Neutrophil (primary cell): ENCODE data around the gene IER3IP1.

ENCODE experiments used
- H3K27ac ChIP-seq: fragments of 200-600 bp; sonication (generic); 2 replicates; pipeline ENCODE4 v1.5.1; 2016; ENCODE audit warnings: mild to moderate bottlenecking, moderate library complexity
- H3K27me3 ChIP-seq: fragments of 200-600 bp; sonication (generic); 2 replicates; pipeline ENCODE4 v1.6.0; 2016; ENCODE audit warnings: mild to moderate bottlenecking
- H3K36me3 ChIP-seq: fragments of 200-600 bp; sonication (generic); 2 replicates; pipeline ENCODE4 v1.5.1; 2017
- H3K4me1 ChIP-seq, 2 experiments: fragments of 200-600 bp in 1 of 2; sonication (generic) in 1 of 2; 1 replicate in 1 of 2; 2 replicates in 1 of 2; pipeline versions ENCODE4 v1.5.1 to v1.6.1; 2013 to 2016; ENCODE audit warnings: low read depth in 1 of 2, low read length in 1 of 2, mild to moderate bottlenecking in 1 of 2, moderate library complexity in 1 of 2; ENCODE audit not compliant: control insufficient read depth in 1 of 2, insufficient read depth in 1 of 2
- H3K4me3 ChIP-seq, 2 experiments: fragments of 200-600 bp in 1 of 2; sonication (generic) in 1 of 2; 1 replicate in 1 of 2; 2 replicates in 1 of 2; pipeline ENCODE4 v1.5.1; 2013 to 2016; ENCODE audit warnings: low read depth in 1 of 2, low read length in 1 of 2, mild to moderate bottlenecking in 1 of 2, moderate library complexity in 1 of 2
- H3K9me3 ChIP-seq: fragments of 200-600 bp; sonication (generic); 2 replicates; pipeline ENCODE4 v1.5.1; 2016
- TF ChIP-seq, protein P1 (sequence below): fragments of 200-600 bp; sonication (generic); IDR thresholded peaks from 2 replicates; pipeline ENCODE4 v1.5.1; 2016; ENCODE audit warnings: antibody characterized with exemption

IER3IP1 gene, protein sequence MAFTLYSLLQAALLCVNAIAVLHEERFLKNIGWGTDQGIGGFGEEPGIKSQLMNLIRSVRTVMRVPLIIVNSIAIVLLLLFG

DNA sequence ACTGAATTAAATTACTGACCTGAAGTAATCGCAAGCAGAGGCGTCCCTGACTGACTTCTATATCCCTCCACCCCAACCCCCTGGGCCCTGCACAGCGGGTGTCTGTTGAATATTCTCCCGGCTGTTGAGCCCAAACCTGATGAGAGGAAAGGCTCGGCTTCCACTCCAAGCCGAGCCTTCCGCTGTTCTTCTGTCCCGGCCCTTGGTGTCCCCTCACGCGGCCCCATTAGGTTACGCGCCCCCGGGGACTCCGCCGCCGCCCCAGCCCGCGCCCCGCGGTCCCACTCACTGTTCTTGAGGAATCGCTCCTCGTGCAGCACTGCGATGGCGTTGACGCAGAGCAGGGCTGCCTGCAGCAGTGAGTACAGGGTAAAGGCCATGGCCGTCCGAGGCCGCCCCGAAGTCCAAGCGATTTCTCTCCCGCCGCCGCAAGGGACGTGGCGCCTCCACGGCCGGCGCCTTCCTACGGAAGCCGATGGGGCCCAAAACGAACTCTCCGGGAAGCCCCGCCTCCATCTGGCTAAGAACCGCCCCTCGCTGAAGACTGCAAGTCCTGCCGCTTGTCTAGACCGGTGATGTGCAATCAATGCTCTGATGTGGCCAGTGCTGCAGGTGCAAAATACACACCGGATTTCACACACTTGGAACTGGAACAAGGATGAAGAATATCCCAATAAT is at the start of gene IER3IP1:
Gene IER3IP1, minus strand, starts transcription at position 467 of the 678 bp plus-strand sequence. Its CDS starts 87 bp downstream, at position 380.
- no peaks in the 10 kb centered on the region for H3K36me3 ChIP-seq
- TF ChIP-seq, protein P1, sequence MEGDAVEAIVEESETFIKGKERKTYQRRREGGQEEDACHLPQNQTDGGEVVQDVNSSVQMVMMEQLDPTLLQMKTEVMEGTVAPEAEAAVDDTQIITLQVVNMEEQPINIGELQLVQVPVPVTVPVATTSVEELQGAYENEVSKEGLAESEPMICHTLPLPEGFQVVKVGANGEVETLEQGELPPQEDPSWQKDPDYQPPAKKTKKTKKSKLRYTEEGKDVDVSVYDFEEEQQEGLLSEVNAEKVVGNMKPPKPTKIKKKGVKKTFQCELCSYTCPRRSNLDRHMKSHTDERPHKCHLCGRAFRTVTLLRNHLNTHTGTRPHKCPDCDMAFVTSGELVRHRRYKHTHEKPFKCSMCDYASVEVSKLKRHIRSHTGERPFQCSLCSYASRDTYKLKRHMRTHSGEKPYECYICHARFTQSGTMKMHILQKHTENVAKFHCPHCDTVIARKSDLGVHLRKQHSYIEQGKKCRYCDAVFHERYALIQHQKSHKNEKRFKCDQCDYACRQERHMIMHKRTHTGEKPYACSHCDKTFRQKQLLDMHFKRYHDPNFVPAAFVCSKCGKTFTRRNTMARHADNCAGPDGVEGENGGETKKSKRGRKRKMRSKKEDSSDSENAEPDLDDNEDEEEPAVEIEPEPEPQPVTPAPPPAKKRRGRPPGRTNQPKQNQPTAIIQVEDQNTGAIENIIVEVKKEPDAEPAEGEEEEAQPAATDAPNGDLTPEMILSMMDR, result no peak

GRCh38 chr18:47215554-47216138 is 39.5 kb upstream of the IER3IP1 start:
- Histone ChIP-seq H3K27ac (no peak overlapping the region), H3K4me3 (no peak overlapping the region), H3K4me1 (no peaks in the 10 kb centered on the region), H3K27me3 (peaks cover 96% of the 10 kb centered on the region), H3K36me3 (no peaks in the 10 kb centered on the region), H3K9me3 (no peaks in the 10 kb centered on the region)
- TF ChIP-seq, protein P1, result no peak

More for the DNA sequence above, at the start of gene IER3IP1:
- peak within 1 kb of the TSS; percentile 73 to 76 for H3K4me3 ChIP-seq
- H3K9me3 ChIP-seq, result no peaks in the 10 kb centered on the region
- H3K27me3 ChIP-seq, result peaks cover 15% of the 10 kb centered on the region
- H3K4me1 ChIP-seq, result peaks cover 9 to 11% of the 10 kb centered on the region in 2 experiments
- no peak within 1 kb of the TSS for H3K27ac ChIP-seq

- H3K36me3 ChIP-seq, result no peaks in the 10 kb centered on the region
- H3K9me3 ChIP-seq, result no peaks in the 10 kb centered on the region
- TF ChIP-seq, protein P1, result no peak
- H3K4me3 ChIP-seq, result no peak overlapping the region
- H3K27me3 ChIP-seq, result peaks cover 96% of the 10 kb centered on the region
- no peaks in the 10 kb centered on the region for H3K4me1 ChIP-seq
- H3K27ac ChIP-seq, result no peak overlapping the region
These were observed 33.0 kb upstream of the IER3IP1 start for GRCh38 chr18:47209171-47209570.

DNA sequence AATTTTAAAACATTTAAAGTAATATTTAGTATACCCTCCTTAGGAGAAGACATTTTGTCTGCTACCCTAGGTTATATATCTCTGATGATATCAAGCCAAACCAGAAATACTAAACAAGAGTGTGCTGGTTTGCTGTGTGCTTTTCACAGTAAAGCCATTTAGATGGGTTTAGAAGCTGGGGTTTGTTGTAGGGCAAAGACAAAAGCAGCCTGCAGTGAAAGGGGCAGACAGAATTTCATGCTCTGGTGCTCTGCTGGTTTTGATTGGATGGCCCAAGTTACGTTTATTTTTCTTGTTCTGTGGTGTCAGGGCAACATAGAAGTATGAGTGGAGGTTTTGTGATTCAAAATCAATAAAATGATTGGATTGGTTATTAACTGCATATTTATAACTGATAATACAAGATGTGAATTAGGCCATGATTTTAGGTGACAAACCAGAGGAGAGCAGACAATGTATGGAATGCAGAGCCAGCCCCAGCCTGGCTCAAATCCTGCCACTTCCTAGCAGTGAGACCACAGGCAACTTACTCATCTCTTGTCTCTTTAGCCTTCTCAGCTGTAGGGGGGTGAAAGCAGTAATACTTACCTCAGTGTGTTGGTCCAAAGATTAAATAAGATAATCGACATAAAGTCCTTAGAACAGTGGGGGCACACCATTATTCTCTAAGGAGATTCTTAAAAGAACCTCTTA is 30.9 kb upstream of the IER3IP1 start:
- H3K27me3 ChIP-seq, result peaks cover 96% of the 10 kb centered on the region
- TF ChIP-seq, protein P1, result no peak
- H3K27ac ChIP-seq, result no peak overlapping the region
- H3K4me3 ChIP-seq, result no peak overlapping the region
- H3K9me3 ChIP-seq, result no peaks in the 10 kb centered on the region
- no peaks in the 10 kb centered on the region for H3K36me3 ChIP-seq
- H3K4me1 ChIP-seq, result no peaks in the 10 kb centered on the region

DNA sequence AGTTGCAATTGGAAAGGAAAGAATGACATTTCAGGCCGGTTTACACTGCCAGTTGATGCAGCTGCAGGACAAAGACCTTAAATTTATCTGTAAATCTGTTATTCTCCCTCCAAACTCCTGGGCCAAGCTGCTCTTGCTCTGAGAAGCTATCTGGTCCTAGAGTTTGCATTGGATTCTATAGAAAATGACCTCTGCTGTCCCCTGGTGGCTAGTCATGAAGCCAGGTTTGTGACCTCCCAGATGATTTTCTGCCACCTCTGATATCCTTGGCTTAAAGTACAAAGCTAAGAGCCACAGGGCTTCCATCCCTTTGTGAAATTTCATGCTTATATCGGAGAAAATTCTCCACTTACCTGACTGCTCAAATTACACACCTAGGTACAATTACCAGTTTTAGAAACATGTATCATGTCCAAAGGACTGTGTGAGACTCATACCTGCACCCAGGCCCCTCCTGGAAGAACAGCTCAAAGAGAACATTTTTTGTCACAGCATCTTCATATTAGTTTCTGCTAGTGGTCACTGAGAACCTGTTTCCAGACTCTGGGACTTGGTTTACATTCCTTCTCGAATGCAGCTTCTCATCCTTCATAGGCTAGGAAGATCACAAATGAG is 28.9 kb upstream of the IER3IP1 start:
- no peak overlapping the region for H3K27ac ChIP-seq

More for the DNA sequence above, 28.9 kb upstream of the IER3IP1 start:
- Histone ChIP-seq H3K4me3 (no peak overlapping the region), H3K9me3 (no peaks in the 10 kb centered on the region), H3K4me1 (no peaks in the 10 kb centered on the region), H3K27me3 (peaks cover 94% of the 10 kb centered on the region), H3K36me3 (no peaks in the 10 kb centered on the region)
- TF ChIP-seq, protein P1, result no peak
